ENCODE data around the gene PM20D2. TPM values are rescaled to one million over a fixed set of nuclear protein-coding genes. Genes with fewer than 3 reads are reported as not detected.

PM20D2 gene
- total and polyA plus RNA-seq, 11 donors, result 2.4 to 22.9 (median 9.8) TPM

- DNase-seq (no peak), ATAC-seq (no peak)
- Histone ChIP-seq H3K4me1 (no peaks in the 10 kb centered on the region), H3K4me3 (no peak overlapping the region), H3K27ac (no peak overlapping the region), H3K9me3 (peaks cover 0 to 15% (median 2%) of the 10 kb centered on the region in 12 donors), H3K27me3 (no peaks in the 10 kb centered on the region), H3K36me3 (no peaks in the 10 kb centered on the region)
- TF ChIP-seq POLR2A (IDR thresholded peaks at IDR 0.05) (no peak), CTCF (IDR thresholded peaks at IDR 0.05) (no peak)
- 95 to 99% (median 97%) methylated on average over 3 of the region's 3 CpGs for WGBS, 4 donors
- intact Hi-C loops (cut with DNase I), result no loop called here
These were observed 14.3 kb upstream of the PM20D2 start for GRCh38 chr6:89131599-89131998.

DNA sequence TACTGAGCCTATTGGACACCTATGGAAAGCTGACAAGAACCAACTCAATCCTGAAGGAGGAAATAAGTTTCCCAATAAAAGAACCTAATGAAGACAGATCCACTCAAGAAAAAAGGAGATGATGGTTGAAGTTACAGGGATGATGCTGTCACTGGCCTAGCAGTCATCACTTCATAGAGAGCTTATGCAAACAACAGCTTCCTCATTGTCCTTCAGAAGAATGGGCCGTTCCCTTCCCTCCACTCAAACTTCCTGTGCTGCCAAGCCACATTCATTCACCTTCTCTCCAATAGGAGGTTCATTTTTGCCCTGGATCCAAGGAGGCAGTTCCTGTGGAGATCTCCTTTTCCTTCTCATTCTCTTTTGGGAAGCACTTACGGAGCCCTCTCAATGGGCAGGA lies 13.8 kb upstream of the PM20D2 start:
- Histone ChIP-seq H3K4me3 (no peak overlapping the region), H3K27ac (no peak overlapping the region), H3K4me1 (no peaks in the 10 kb centered on the region), H3K27me3 (no peaks in the 10 kb centered on the region), H3K9me3 (peaks cover 0 to 15% (median 2%) of the 10 kb centered on the region in 12 donors), H3K36me3 (no peaks in the 10 kb centered on the region)
- TF ChIP-seq POLR2A (IDR thresholded peaks at IDR 0.05) (no peak), CTCF (IDR thresholded peaks at IDR 0.05) (no peak)
- ATAC-seq, result no peak
- intact Hi-C loops (cut with DNase I), result no loop called here
- no peak for DNase-seq
- WGBS, 4 donors, result 51 to 84% (median 64%) methylated on average over 2 of the region's 2 CpGs

DNA sequence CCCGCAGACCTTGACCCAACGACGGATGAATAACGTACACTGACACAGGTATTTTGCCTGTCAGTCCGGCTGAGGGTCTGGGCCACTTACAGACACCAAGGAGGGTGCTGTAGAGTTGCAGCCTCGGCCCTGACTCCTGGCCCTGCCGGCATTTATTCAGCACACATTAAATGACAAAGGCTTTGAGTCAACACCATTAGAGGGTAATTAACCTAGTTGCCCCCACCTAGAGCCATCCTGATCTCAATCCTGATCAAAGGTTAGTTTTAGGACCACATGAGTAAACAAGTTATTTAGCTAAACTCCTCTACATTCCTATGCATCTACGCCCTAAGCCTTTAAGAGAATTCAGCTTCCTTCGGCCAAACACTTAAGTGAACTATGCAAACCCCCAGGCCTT lies 11.9 kb upstream of the PM20D2 start:
- ATAC-seq (no peak), DNase-seq (no peak)
- H3K27ac ChIP-seq, result no peak overlapping the region
- intact Hi-C loops (cut with DNase I), result no loop called here
- no peaks in the 10 kb centered on the region for H3K36me3 ChIP-seq
- H3K4me3 ChIP-seq, result no peak overlapping the region
- 78 to 93% (median 89%) methylated on average over 8 to 9 of the region's 9 CpGs for WGBS, 4 donors
- TF ChIP-seq CTCF (IDR thresholded peaks at IDR 0.05) (no peak), POLR2A (IDR thresholded peaks at IDR 0.05) (no peak)
- H3K4me1 ChIP-seq, result peaks cover 0 to 8% (median 0%) of the 10 kb centered on the region in 12 donors
- H3K9me3 ChIP-seq, result no peaks in the 10 kb centered on the region
- H3K27me3 ChIP-seq, result no peaks in the 10 kb centered on the region

DNA sequence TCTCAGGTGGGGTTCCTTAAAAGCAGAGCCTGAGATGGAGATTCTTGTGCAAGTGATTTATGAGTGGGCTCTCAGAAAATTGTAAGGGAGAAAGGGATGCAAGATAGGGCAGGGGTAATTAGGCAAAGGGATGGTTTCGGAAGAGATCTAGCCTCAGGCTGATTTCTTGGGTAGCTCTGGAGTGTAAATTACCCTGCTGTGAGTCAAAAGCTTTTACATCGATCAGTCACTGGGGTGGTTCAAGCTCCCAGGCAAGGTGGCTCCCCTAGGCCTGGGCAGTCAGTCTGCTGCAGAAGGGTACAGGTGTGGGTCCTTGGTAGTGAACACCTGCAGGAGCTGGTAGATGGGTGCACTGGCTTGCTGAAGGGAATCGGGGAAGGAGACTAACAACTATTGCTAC lies 11.1 kb upstream of the PM20D2 start:
- no peak for ATAC-seq
- Histone ChIP-seq H3K27ac (no peak overlapping the region), H3K9me3 (no peaks in the 10 kb centered on the region), H3K27me3 (no peaks in the 10 kb centered on the region), H3K36me3 (no peaks in the 10 kb centered on the region), H3K4me3 (no peak overlapping the region), H3K4me1 (peaks cover 0 to 8% (median 0%) of the 10 kb centered on the region in 12 donors)
- no peak for DNase-seq
- no peak for TF ChIP-seq POLR2A (IDR thresholded peaks at IDR 0.05)
- TF ChIP-seq CTCF (IDR thresholded peaks at IDR 0.05), result no peak
- intact Hi-C loops (cut with DNase I), result no loop called here
- 77 to 91% (median 88%) methylated on average over 3 of the region's 3 CpGs for WGBS, 4 donors
